Endothelial cell of coronary artery (primary cell): Measurements from ENCODE around the gene PEX11A. TPM values are rescaled to one million over a fixed set of nuclear protein-coding genes. Genes with fewer than 3 reads are reported as not detected.

ENCODE experiments used
- total RNA-seq: library from RNA; depleted of rRNA; stranded (reverse); fragments of >200 nt; gene quantifications from 2 replicates; pipeline ENCODE4 v1.2.3, GENCODE V29; 2014

Gene PEX11A
- total RNA-seq, result 3.4 and 6.6 TPM in 2 replicates

DNA sequence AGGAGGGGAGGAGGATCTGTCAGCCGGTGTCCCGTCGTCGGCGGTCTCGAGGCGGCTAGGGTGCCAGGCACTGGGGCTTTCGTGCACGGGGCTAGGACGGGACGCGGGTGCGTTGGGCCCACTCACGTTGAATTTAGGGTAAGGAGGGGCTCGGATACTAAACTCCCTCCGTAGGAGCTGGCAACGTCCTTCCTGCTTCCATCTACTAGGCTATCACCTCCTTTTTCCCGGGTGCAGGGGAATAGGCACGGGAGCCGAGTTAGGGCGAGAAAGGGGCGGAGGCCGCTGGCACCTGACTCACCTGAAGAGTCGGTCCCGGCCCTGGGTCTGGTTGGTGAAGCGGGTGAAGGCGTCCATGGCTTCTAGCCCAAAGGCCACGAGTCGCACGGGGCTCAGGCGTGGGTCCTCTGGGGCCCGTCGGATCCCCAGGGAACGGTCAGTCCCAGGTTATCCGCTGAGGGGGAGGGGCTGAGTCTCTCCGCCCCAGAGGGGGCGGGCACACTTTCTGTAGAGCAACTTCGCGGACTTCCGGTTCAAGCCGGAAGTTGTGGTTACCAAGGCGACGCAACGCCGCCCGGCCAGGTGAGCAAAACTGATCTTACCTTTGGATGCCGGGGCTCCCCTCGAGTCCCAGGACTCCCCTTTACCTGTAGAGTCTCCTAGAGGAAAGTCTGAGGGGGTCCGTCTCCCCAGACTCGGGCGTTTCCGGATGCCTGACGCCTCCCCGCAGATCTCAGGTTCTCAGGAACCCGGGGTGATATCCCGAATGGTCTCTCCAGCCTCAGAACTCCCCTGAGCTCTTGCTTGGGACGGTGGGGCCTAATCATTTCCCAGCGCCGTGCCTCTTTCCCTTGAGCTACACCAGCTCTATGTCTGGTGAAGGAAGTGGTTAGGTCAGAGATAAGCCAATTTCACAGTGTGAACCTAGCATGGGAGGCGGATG, at the start of gene PEX11A, which contains the start of gene WDR93:
PEX11A (minus strand) TSS at position 479 of the 943 bp plus-strand sequence; CDS start at position 357, 122 bp downstream.
WDR93 (plus strand) TSS at position 536 of the 943 bp plus-strand sequence. CDS start 10,936 bp downstream, outside the sequence.

DNA sequence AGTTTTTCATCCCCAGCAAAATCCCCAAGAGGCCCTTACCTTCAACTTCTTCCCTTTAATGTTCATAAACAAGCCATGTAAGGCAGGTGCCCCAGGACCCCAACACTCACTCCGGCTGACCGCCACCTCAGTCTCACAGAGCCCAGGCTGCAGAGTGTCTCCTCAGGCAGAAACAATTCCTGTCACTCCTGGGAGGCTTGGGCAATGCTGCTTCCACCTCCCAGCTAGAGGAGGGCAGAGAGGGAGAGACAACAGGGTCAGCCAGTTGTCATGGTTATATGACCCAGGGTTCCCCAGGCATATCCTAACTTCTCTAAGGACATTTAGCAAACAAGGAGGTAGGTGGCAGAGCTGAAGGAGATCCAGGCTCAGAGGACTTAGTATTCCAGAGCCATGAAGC, 11.3 kb downstream of the PEX11A start, which contains the start of gene PLIN1:
PLIN1 (minus strand) TSS at position 156 of the 400 bp plus-strand sequence. CDS start 1,878 bp downstream, outside the sequence.

GRCh38 chr15:89654847-89655805, 35.4 kb downstream of the PEX11A start, which contains the start of gene KIF7:
TSS of gene KIF7 (minus strand) at chr15:89655467. CDS start at chr15:89652930, 2,537 bp downstream.

Other genes starting within 250 kb of the PEX11A start
- under 0.01 and 0.09 TPM in 2 replicates for gene RHCG, start 194.2 kb downstream of the PEX11A start, total RNA-seq
- 2.3 and 2.6 TPM in 2 replicates for gene TICRR, start 115.3 kb downstream of the PEX11A start, total RNA-seq
- 9.5 and 11.6 TPM in 2 replicates for gene KIF7, start 35.3 kb downstream of the PEX11A start, total RNA-seq
- 0.09 and 0.18 TPM in 2 replicates for gene PLIN1, start 11.4 kb downstream of the PEX11A start, total RNA-seq
- gene WDR93, start 57 bp upstream of the PEX11A start, total RNA-seq, result under 0.01 TPM in 2 replicates
- gene MESP1, start 60.5 kb upstream of the PEX11A start, total RNA-seq, result 0.18 and 0.66 TPM in 2 replicates
- 0.18 and 0.28 TPM in 2 replicates for gene MESP2, start 85.6 kb upstream of the PEX11A start, total RNA-seq
- gene ANPEP, start 124.1 kb upstream of the PEX11A start, total RNA-seq, result 12.9 and 34.3 TPM in 2 replicates
- gene AP3S2, start 203.2 kb upstream of the PEX11A start, total RNA-seq, result 20.7 and 33.6 TPM in 2 replicates
- gene ARPIN, start 222.2 kb upstream of the PEX11A start, total RNA-seq, result 8.4 and 10.4 TPM in 2 replicates